Smooth muscle cell (in vitro differentiated cells): ENCODE measurements around the gene SOX6. TPM values are rescaled to one million over a fixed set of nuclear protein-coding genes. Genes with fewer than 3 reads are reported as not detected.

Experiments used
- DNase-seq: peaks from one replicate; lab custom pipeline; 2025; ENCODE audit not compliant: unreplicated experiment; lab: John Stamatoyannopoulos, UW
- H2AFZ ChIP-seq: fragments of 200-600 bp; sonication (generic); 2 replicates; pipeline ENCODE4 v1.6.0; 2016; ENCODE audit warnings: antibody characterized with exemption, low read depth, mild to moderate bottlenecking
- H3F3A ChIP-seq: fragments of 200-600 bp; sonication (generic); 2 replicates; pipeline ENCODE4 v1.6.0; 2017; ENCODE audit warnings: antibody characterized with exemption, low read depth
- H3K27ac ChIP-seq: fragments of 200-600 bp; sonication (generic); 2 replicates; pipeline ENCODE4 v1.5.1; 2016; ENCODE audit warnings: low read depth, mild to moderate bottlenecking
- H3K27me3 ChIP-seq: fragments of 200-600 bp; sonication (generic); 2 replicates; pipeline ENCODE4 v1.6.1; 2016; ENCODE audit warnings: low read depth, mild to moderate bottlenecking
- H3K36me3 ChIP-seq: fragments of 200-600 bp; sonication (generic); 2 replicates; pipeline ENCODE4 v1.5.1; 2016; ENCODE audit warnings: low read depth
- H3K4me1 ChIP-seq: fragments of 200-600 bp; sonication (generic); 2 replicates; pipeline ENCODE4 v1.5.1; 2016; ENCODE audit warnings: low read depth
- H3K4me2 ChIP-seq: fragments of 200-600 bp; sonication (generic); 2 replicates; pipeline ENCODE4 v1.6.0; 2016; ENCODE audit warnings: mild to moderate bottlenecking
- H3K4me3 ChIP-seq: fragments of 200-600 bp; sonication (generic); 2 replicates; pipeline ENCODE4 v1.5.1; 2016; ENCODE audit warnings: mild to moderate bottlenecking
- H3K79me2 ChIP-seq: fragments of 200-600 bp; sonication (generic); 2 replicates; pipeline ENCODE4 v1.6.0; 2016; ENCODE audit warnings: low read depth, mild to moderate bottlenecking
- H3K9ac ChIP-seq: fragments of 200-600 bp; sonication (generic); 2 replicates; pipeline ENCODE4 v1.6.0; 2016; ENCODE audit warnings: low read depth
- H3K9me3 ChIP-seq: fragments of 200-600 bp; sonication (generic); replicated peaks from 2 replicates; pipeline ENCODE4 v1.5.1; 2016; ENCODE audit warnings: low read depth
- H4K20me1 ChIP-seq: fragments of 200-600 bp; sonication (generic); 2 replicates; pipeline ENCODE4 v1.6.0; 2016; ENCODE audit warnings: low read depth
- CTCF ChIP-seq: fragments of 200-600 bp; sonication (generic); IDR thresholded peaks from 2 replicates; pipeline ENCODE4 v1.5.1; 2017; ENCODE audit warnings: borderline replicate concordance, mild to moderate bottlenecking, antibody characterized with exemption; ENCODE audit not compliant: insufficient read depth, poor library complexity, severe bottlenecking
- WGBS: methylation state at CpG from one replicate; pipeline ENCODE4 v1.1.7; 2016; ENCODE audit warnings: low lambda C conversion rate; 5-methylcytosine and 5-hydroxymethylcytosine counted together
- polyA plus RNA-seq: library from polyadenylated mRNA; unstranded; fragments of >200 nt; fragmentation: Nextera tagmentation; extraction: Ambion mirVana; gene quantifications from 2 replicates; pipeline ENCODE4 v1.2.1, GENCODE V29; 2016
- total RNA-seq: library from RNA; depleted of rRNA; stranded (reverse); fragments of >200 nt; gene quantifications from 2 replicates; pipeline ENCODE4 v1.2.3, GENCODE V29; 2014

SOX6 gene
- total and polyA plus RNA-seq, 2 experiments from 2014 or later: 11.2 to 27.6 TPM

GRCh38 chr11:16326679-16327297 is 29.6 kb downstream of the SOX6 start:
- no peak for DNase-seq
- Histone ChIP-seq H3K79me2 (no peaks in the 10 kb centered on the region), H3K4me3 (no peak overlapping the region), H2AFZ (no peak overlapping the region), H3K27ac (peak overlapping the region; percentile 12), H3K4me1 (no peaks in the 10 kb centered on the region), H3K9ac (no peak overlapping the region), H3K27me3 (no peaks in the 10 kb centered on the region), H4K20me1 (no peaks in the 10 kb centered on the region), H3K4me2 (peak overlapping the region; percentile 14), H3K36me3 (no peaks in the 10 kb centered on the region), H3F3A (no peaks in the 10 kb centered on the region), H3K9me3 (no peaks in the 10 kb centered on the region)
- 49% methylated on average over 4 of the region's 4 CpGs for WGBS
- no peak for TF ChIP-seq CTCF

- TF ChIP-seq CTCF: no peak
- Histone ChIP-seq H3F3A (no peaks in the 10 kb centered on the region), H3K4me1 (no peaks in the 10 kb centered on the region), H3K27ac (no peak overlapping the region), H2AFZ (no peak overlapping the region), H4K20me1 (no peaks in the 10 kb centered on the region), H3K36me3 (no peaks in the 10 kb centered on the region), H3K4me3 (no peak overlapping the region), H3K79me2 (no peaks in the 10 kb centered on the region), H3K9me3 (no peaks in the 10 kb centered on the region), H3K27me3 (no peaks in the 10 kb centered on the region), H3K4me2 (no peak overlapping the region), H3K9ac (no peak overlapping the region)
- DNase-seq: no peak
- 100% methylated on average over 2 of the region's 2 CpGs for WGBS
These were observed 34.2 kb downstream of the SOX6 start for GRCh38 chr11:16322190-16322589.

GRCh38 chr11:16321148-16321547 is 35.2 kb downstream of the SOX6 start:
- DNase-seq: no peak
- no peaks in the 10 kb centered on the region for H3K36me3 ChIP-seq
- TF ChIP-seq CTCF: no peak
- H3F3A ChIP-seq: no peaks in the 10 kb centered on the region
- H3K27me3 ChIP-seq: no peaks in the 10 kb centered on the region
- no peak overlapping the region for H3K27ac ChIP-seq
- no peaks in the 10 kb centered on the region for H3K79me2 ChIP-seq
- no peaks in the 10 kb centered on the region for H3K4me1 ChIP-seq
- no peak overlapping the region for H3K4me3 ChIP-seq
- H2AFZ ChIP-seq: no peak overlapping the region
- WGBS: 81% methylated on average over 2 of the region's 2 CpGs
- H3K4me2 ChIP-seq: no peak overlapping the region
- H3K9ac ChIP-seq: no peak overlapping the region
- H3K9me3 ChIP-seq: no peaks in the 10 kb centered on the region
- no peaks in the 10 kb centered on the region for H4K20me1 ChIP-seq

GRCh38 chr11:16318320-16318719 is 38.0 kb downstream of the SOX6 start:
- no peak overlapping the region for H2AFZ ChIP-seq
- no peak overlapping the region for H3K9ac ChIP-seq
- no peaks in the 10 kb centered on the region for H3F3A ChIP-seq
- H3K27ac ChIP-seq: no peak overlapping the region
- H4K20me1 ChIP-seq: no peaks in the 10 kb centered on the region
- no peaks in the 10 kb centered on the region for H3K36me3 ChIP-seq
- no peaks in the 10 kb centered on the region for H3K9me3 ChIP-seq
- no peak overlapping the region for H3K4me3 ChIP-seq
- TF ChIP-seq CTCF: no peak
- no peaks in the 10 kb centered on the region for H3K79me2 ChIP-seq
- no peak for DNase-seq
- 79% methylated on average over 9 of the region's 9 CpGs for WGBS
- peaks cover 15% of the 10 kb centered on the region for H3K4me1 ChIP-seq
- no peaks in the 10 kb centered on the region for H3K27me3 ChIP-seq
- no peak overlapping the region for H3K4me2 ChIP-seq
